Keratinocyte (primary cell): ENCODE results near the gene KCNK10. TPM values are rescaled to one million over a fixed set of nuclear protein-coding genes. Genes with fewer than 3 reads are reported as not detected.

ENCODE experiments used
- DNase-seq: peaks from one replicate; pipeline ENCODE4 v3.0.0-alpha.2; 2011; ENCODE audit warnings: low read depth, missing footprints, low spot score
- FAIRE-seq: peaks from 2 replicates; lab custom pipeline; 2011; peaks lifted over from hg19 to GRCh38; lab: Jason Lieb, UNC
- H2AFZ ChIP-seq: 2 replicates; pipeline ENCODE4 v1.6.0; 2012; ENCODE audit warnings: low read length, control low read depth, inconsistent platforms; ENCODE audit not compliant: control insufficient read depth
- H3K27ac ChIP-seq: 2 replicates; pipeline ENCODE4 v1.5.1; 2011; ENCODE audit warnings: low read length; ENCODE audit not compliant: control insufficient read depth, insufficient read depth
- H3K27me3 ChIP-seq: 3 replicates; pipeline ENCODE4 v1.6.0; 2011; ENCODE audit warnings: low read length; ENCODE audit not compliant: control insufficient read depth, insufficient read depth; ENCODE audit errors: extremely low read depth
- H3K36me3 ChIP-seq, 2 experiments: 2 replicates in 1 of 2; 3 replicates in 1 of 2; pipeline ENCODE4 v1.5.1; 2011; ENCODE audit warnings: low read length in 2 of 2, mild to moderate bottlenecking in 1 of 2; ENCODE audit not compliant: control insufficient read depth in 2 of 2, insufficient read depth in 2 of 2; ENCODE audit errors: extremely low read depth in 1 of 2
- H3K4me1 ChIP-seq: 3 replicates; pipeline ENCODE4 v1.5.1; 2011; ENCODE audit warnings: low read length; ENCODE audit not compliant: control insufficient read depth, insufficient read depth; ENCODE audit errors: extremely low read depth
- H3K4me2 ChIP-seq: 3 replicates; pipeline ENCODE4 v1.6.0; 2011; ENCODE audit warnings: low read depth, low read length; ENCODE audit not compliant: control insufficient read depth, insufficient read depth; ENCODE audit errors: extremely low read depth
- H3K4me3 ChIP-seq, 3 experiments: fragments of 200-600 bp in 1 of 3; sonication (generic) in 1 of 3; 2 replicates in 2 of 3; 3 replicates in 1 of 3; pipeline ENCODE4 v1.5.1; 2011 to 2016; ENCODE audit warnings: low read length in 3 of 3, mild to moderate bottlenecking in 3 of 3, control low read depth in 2 of 3, inconsistent platforms in 1 of 3, low read depth in 1 of 3, mixed read lengths in 1 of 3, mixed run types in 1 of 3, moderate library complexity in 1 of 3; ENCODE audit not compliant: control insufficient read depth in 2 of 3, insufficient read depth in 2 of 3; ENCODE audit errors: extremely low read depth in 1 of 3
- H3K79me2 ChIP-seq: 2 replicates; pipeline ENCODE4 v1.6.0; 2012; ENCODE audit warnings: low read length; ENCODE audit not compliant: control insufficient read depth, insufficient read depth
- H3K9ac ChIP-seq: 3 replicates; pipeline ENCODE4 v1.6.0; 2011; ENCODE audit warnings: low read length; ENCODE audit not compliant: control insufficient read depth, insufficient read depth; ENCODE audit errors: extremely low read depth
- H3K9me1 ChIP-seq: 3 replicates; pipeline ENCODE4 v1.6.0; 2011; ENCODE audit warnings: low read length; ENCODE audit not compliant: control insufficient read depth, insufficient read depth; ENCODE audit errors: extremely low read depth
- H3K9me3 ChIP-seq: 2 replicates; pipeline ENCODE4 v1.5.1; 2012; ENCODE audit warnings: low read depth, low read length; ENCODE audit not compliant: control insufficient read depth
- H4K20me1 ChIP-seq: 3 replicates; pipeline ENCODE4 v1.6.0; 2011; ENCODE audit warnings: low read length; ENCODE audit not compliant: control insufficient read depth, insufficient read depth; ENCODE audit errors: extremely low read depth
- EZH2 ChIP-seq: IDR thresholded peaks from one replicate; pipeline ENCODE4 v1.6.1; 2012; ENCODE audit warnings: inconsistent platforms, mild to moderate bottlenecking, low read length, moderate library complexity
- dilution Hi-C: fragments of 300-500 bp; cut with MboI; formaldehyde crosslinking; loops from one replicate; pipeline ENCODE4 v1.7.0; 2020; ENCODE audit warnings: low sequenced_read_pairs; ENCODE audit not compliant: extremely low pct_ligation_motif_present
- polyA plus RNA-seq, 5 experiments: library from polyadenylated mRNA; depleted of rRNA in 3 of 5; stranded (reverse) in 3 of 5; stranded (forward) in 1 of 5; unstranded in 1 of 5; fragments of >200 nt; gene quantifications; 1 replicate in 1 of 5; 2 replicates in 3 of 5; 3 replicates in 1 of 5; pipeline versions ENCODE4 v1.2.1 to v1.2.3, GENCODE V29; 2011 to 2012; ENCODE audit warnings: missing spikeins in 2 of 5, low read depth in 1 of 5, low replicate concordance in 1 of 5
- TF ChIP-seq, protein P1 (sequence below), 3 experiments: IDR thresholded peaks in 1 of 3; conservative IDR thresholded peaks in 1 of 3; optimal IDR thresholded peaks in 1 of 3; 2 replicates in 2 of 3; 3 replicates in 1 of 3; pipeline versions ENCODE3 to v1.5.1; 2011; ENCODE audit warnings: low read length in 3 of 3, mild to moderate bottlenecking in 3 of 3, moderate library complexity in 2 of 3, control low read depth in 1 of 3, inconsistent platforms in 1 of 3; ENCODE audit not compliant: insufficient read depth in 2 of 3; ENCODE audit errors: extremely low read depth in 1 of 3

The KCNK10 gene
- polyA plus RNA-seq, 1 donor (not counting 4 experiments of a cell fraction or from before 2014, with no cell fraction given), result 0.79 TPM

DNA sequence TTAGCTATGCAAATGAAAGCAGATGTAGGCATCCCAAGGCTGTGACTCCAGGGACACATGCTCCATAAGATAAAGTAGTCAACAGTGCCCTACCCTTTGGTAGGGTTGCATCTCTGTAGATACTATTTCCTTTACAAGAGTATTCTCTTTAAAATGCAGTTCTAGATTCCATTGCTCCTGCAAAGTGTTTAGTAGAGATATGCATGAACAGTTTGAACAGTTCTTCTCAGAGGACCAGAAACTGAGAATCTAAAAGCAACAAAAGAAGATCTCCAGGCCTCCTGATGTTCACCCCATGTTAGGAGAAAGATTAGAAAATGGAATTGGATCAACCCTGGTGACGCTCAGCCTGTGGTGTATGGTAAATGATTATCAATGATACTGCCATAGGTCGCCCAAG, 121.2 kb downstream of the KCNK10 start:
- H3K4me3 ChIP-seq, result no peak overlapping the region
- TF ChIP-seq, protein P1, sequence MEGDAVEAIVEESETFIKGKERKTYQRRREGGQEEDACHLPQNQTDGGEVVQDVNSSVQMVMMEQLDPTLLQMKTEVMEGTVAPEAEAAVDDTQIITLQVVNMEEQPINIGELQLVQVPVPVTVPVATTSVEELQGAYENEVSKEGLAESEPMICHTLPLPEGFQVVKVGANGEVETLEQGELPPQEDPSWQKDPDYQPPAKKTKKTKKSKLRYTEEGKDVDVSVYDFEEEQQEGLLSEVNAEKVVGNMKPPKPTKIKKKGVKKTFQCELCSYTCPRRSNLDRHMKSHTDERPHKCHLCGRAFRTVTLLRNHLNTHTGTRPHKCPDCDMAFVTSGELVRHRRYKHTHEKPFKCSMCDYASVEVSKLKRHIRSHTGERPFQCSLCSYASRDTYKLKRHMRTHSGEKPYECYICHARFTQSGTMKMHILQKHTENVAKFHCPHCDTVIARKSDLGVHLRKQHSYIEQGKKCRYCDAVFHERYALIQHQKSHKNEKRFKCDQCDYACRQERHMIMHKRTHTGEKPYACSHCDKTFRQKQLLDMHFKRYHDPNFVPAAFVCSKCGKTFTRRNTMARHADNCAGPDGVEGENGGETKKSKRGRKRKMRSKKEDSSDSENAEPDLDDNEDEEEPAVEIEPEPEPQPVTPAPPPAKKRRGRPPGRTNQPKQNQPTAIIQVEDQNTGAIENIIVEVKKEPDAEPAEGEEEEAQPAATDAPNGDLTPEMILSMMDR (optimal IDR thresholded peaks at IDR 0.05 in 1 of 3, IDR thresholded peaks at IDR 0.05 in 1 of 3, conservative IDR thresholded peaks at IDR 0.05 in 1 of 3; ENCODE audit: extremely low read depth in 1 of 3, insufficient read depth in 2 of 3, low read length in 3 of 3), result no peak
- TF ChIP-seq EZH2, result no peak
- H3K27me3 ChIP-seq, result no peaks in the 10 kb centered on the region
- no peak for DNase-seq
- H3K27ac ChIP-seq, result no peak overlapping the region
- no peak overlapping the region for H3K9ac ChIP-seq
- no peaks in the 10 kb centered on the region for H3K9me1 ChIP-seq
- dilution Hi-C loops, result no loop called here
- no peaks in the 10 kb centered on the region for H3K36me3 ChIP-seq
- H3K9me3 ChIP-seq, result no peaks in the 10 kb centered on the region
- no peaks in the 10 kb centered on the region for H3K4me1 ChIP-seq
- H4K20me1 ChIP-seq, result no peaks in the 10 kb centered on the region
- no peak for FAIRE-seq
- no peak overlapping the region for H3K4me2 ChIP-seq
- no peak overlapping the region for H2AFZ ChIP-seq
- no peaks in the 10 kb centered on the region for H3K79me2 ChIP-seq

DNA sequence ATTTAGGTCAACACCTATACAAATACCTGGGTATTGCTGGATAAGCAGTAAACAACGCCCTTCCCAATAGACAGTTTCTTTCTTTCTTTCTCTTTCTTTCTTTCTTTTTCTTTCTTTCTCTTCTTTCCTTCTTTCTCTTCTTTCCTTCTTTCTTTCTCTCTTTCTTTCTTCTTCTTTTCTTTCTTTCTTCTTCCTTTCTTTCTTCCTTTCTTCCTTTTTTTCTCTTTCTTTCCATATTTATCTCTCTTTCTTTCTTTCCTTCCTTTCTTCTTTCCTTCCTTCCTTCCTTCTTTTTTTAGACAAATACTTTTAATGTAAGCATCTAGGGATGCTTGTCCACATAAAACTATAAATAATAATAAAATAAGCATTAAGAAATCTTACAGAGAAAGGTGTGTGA, 123.2 kb downstream of the KCNK10 start:
- FAIRE-seq, result no peak
- H3K4me2 ChIP-seq, result no peak overlapping the region
- no peaks in the 10 kb centered on the region for H3K9me1 ChIP-seq
- no peaks in the 10 kb centered on the region for H3K4me1 ChIP-seq
- H3K27me3 ChIP-seq, result no peaks in the 10 kb centered on the region
- no peak overlapping the region for H2AFZ ChIP-seq
- no peak for DNase-seq
- H3K79me2 ChIP-seq, result no peaks in the 10 kb centered on the region
- no peaks in the 10 kb centered on the region for H3K9me3 ChIP-seq
- TF ChIP-seq, protein P1 (optimal IDR thresholded peaks at IDR 0.05 in 1 of 3, IDR thresholded peaks at IDR 0.05 in 1 of 3, conservative IDR thresholded peaks at IDR 0.05 in 1 of 3; ENCODE audit: extremely low read depth in 1 of 3, insufficient read depth in 2 of 3, low read length in 3 of 3), result no peak
- TF ChIP-seq EZH2, result no peak
- H3K36me3 ChIP-seq, result no peaks in the 10 kb centered on the region
- no peaks in the 10 kb centered on the region for H4K20me1 ChIP-seq
- no peak overlapping the region for H3K9ac ChIP-seq
- no peak overlapping the region for H3K27ac ChIP-seq
- H3K4me3 ChIP-seq, result no peak overlapping the region
- dilution Hi-C loops, result no loop called here
